GM12878 (cell line): ENCODE results near the gene EEF1G. TPM values are rescaled to one million over a fixed set of nuclear protein-coding genes. Genes with fewer than 3 reads are reported as not detected.

Experiments used
- ATAC-seq: fragments of 200-7000 bp; cut with Tn5 transposase; 3 replicates; pipeline ENCODE4 v1.9.1; 2020; ENCODE audit warnings: mild to moderate bottlenecking, moderate library complexity
- BruUV-seq: library from RNA; stranded (reverse); fragments of 400-500 nt; replicated peaks from 2 replicates; lab custom pipeline; 2021; lab: Mats Ljungman, UMichigan
- CTCF ChIA-PET: fragments of 300-600 bp; sonication (Branson Sonifier 250); formaldehyde crosslinking; extraction: SDS; loops from one replicate; lab custom pipeline; 2021; ENCODE audit warnings: inconsistent platforms; lab: Yijun Ruan, JAX
- POLR2A ChIA-PET: fragments of 350-600 bp; formaldehyde crosslinking; extraction: SDS; loops from one replicate; lab custom pipeline; 2021; ENCODE audit warnings: inconsistent platforms; lab: Charles Lee
- RAD21 ChIA-PET: fragments of 300-600 bp; sonication (Branson Sonifier 250); formaldehyde crosslinking; loops from one replicate; lab custom pipeline; 2023; ENCODE audit warnings: antibody characterized with exemption; ENCODE audit not compliant: unreplicated experiment; lab: Charles Lee
- SMC1A ChIA-PET: fragments of 300-600 bp; sonication (Branson Sonifier 250); formaldehyde crosslinking; loops from one replicate; lab custom pipeline; 2023; ENCODE audit not compliant: unreplicated experiment, uncharacterized antibody; lab: Charles Lee
- DNase-seq: peaks from one replicate; pipeline ENCODE4 v3.0.0-alpha.2; 2011; ENCODE audit warnings: low read depth, low spot score
- FAIRE-seq: peaks from 3 replicates; lab custom pipeline; 2011; peaks lifted over from hg19 to GRCh38; lab: Jason Lieb, UNC
- H2AFZ ChIP-seq: 2 replicates; pipeline ENCODE4 v1.6.0; 2011; ENCODE audit warnings: low read depth, low read length, control low read depth; ENCODE audit not compliant: control insufficient read depth
- H3K27ac ChIP-seq: 2 replicates; pipeline ENCODE4 v1.5.1; 2011; ENCODE audit warnings: control low read depth; ENCODE audit not compliant: control insufficient read depth, insufficient read depth
- H3K27me3 ChIP-seq, 2 experiments: replicated peaks in 1 of 2; 2 replicates each; pipeline versions ENCODE4 v1.6.0 to v1.6.1; 2011; ENCODE audit warnings: low read length in 1 of 2; ENCODE audit not compliant: control insufficient read depth in 2 of 2, insufficient read depth in 2 of 2
- H3K36me3 ChIP-seq, 2 experiments: 2 replicates each; pipeline ENCODE4 v1.5.1; 2011; ENCODE audit warnings: low read length in 1 of 2; ENCODE audit not compliant: control insufficient read depth in 2 of 2, insufficient read depth in 2 of 2
- H3K4me1 ChIP-seq: 2 replicates; pipeline ENCODE4 v1.6.1; 2011; ENCODE audit warnings: mild to moderate bottlenecking, low read length, moderate library complexity, mixed read lengths; ENCODE audit not compliant: control insufficient read depth, insufficient read depth
- H3K4me2 ChIP-seq: 2 replicates; pipeline ENCODE4 v1.6.0; 2011; ENCODE audit warnings: control low read depth; ENCODE audit not compliant: control insufficient read depth, insufficient read depth
- H3K4me3 ChIP-seq: fragments of 200-600 bp; sonication (generic); 2 replicates; pipeline ENCODE4 v1.5.1; 2016
- H3K79me2 ChIP-seq: 2 replicates; pipeline ENCODE4 v1.6.0; 2011; ENCODE audit warnings: low read length; ENCODE audit not compliant: control insufficient read depth, insufficient read depth
- H3K9ac ChIP-seq: 2 replicates; pipeline ENCODE4 v1.8.0; 2011; ENCODE audit warnings: low read length, control low read depth, mixed read lengths; ENCODE audit not compliant: control insufficient read depth, insufficient read depth
- H3K9me3 ChIP-seq: replicated peaks from 3 replicates; pipeline ENCODE4 v1.5.1; 2011; ENCODE audit warnings: mild to moderate bottlenecking, low read length; ENCODE audit not compliant: control insufficient read depth, insufficient read depth
- H4K20me1 ChIP-seq: 2 replicates; pipeline ENCODE4 v1.6.0; 2011; ENCODE audit not compliant: control insufficient read depth, insufficient read depth
- BHLHE40 ChIP-seq, 2 experiments: fragments of 450-650 bp in 1 of 2; IDR thresholded peaks; 2 replicates each; pipeline ENCODE4 v1.6.1; 2011 to 2017; ENCODE audit warnings: low read depth in 2 of 2, borderline replicate concordance in 1 of 2, improper control_type of control experiment in 1 of 2, low read length in 1 of 2, mild to moderate bottlenecking in 1 of 2
- EGR1 ChIP-seq, 2 experiments: IDR thresholded peaks; 1 replicate in 1 of 2; 2 replicates in 1 of 2; pipeline ENCODE4 v1.6.1; 2011 to 2012; ENCODE audit warnings: low read depth in 2 of 2, low read length in 2 of 2, borderline replicate concordance in 1 of 2, mild to moderate bottlenecking in 1 of 2, moderate library complexity in 1 of 2
- EP300 ChIP-seq, 2 experiments: fragments of 150-350 bp in 1 of 2; IDR thresholded peaks; 2 replicates each; pipeline ENCODE4 v1.6.1; 2011 to 2012; ENCODE audit warnings: low read depth in 2 of 2, low read length in 2 of 2, borderline replicate concordance in 1 of 2, improper control_type of control experiment in 1 of 2, inconsistent platforms in 1 of 2; ENCODE audit not compliant: control insufficient read depth in 1 of 2
- FOXK2 ChIP-seq: fragments of 450-650 bp; IDR thresholded peaks from 2 replicates; pipeline ENCODE4 v1.6.1; 2017; ENCODE audit warnings: mild to moderate bottlenecking, moderate library complexity
- GATAD2B ChIP-seq: fragments of 450-650 bp; conservative IDR thresholded peaks from 2 replicates; pipeline ENCODE4 v1.6.1; 2017; ENCODE audit warnings: low read depth, mild to moderate bottlenecking, moderate library complexity
- HDGF ChIP-seq: fragments of 450-650 bp; IDR thresholded peaks from 2 replicates; pipeline ENCODE4 v1.6.1; 2016; ENCODE audit warnings: antibody characterized with exemption
- NFYA ChIP-seq: IDR thresholded peaks from 2 replicates; pipeline ENCODE4 v1.6.1; 2011; ENCODE audit warnings: low read depth, mild to moderate bottlenecking, low read length, improper control_type of control experiment, borderline replicate concordance
- NR2F1 ChIP-seq: fragments of 450-650 bp; conservative IDR thresholded peaks from 2 replicates; pipeline ENCODE4 v1.6.1; 2017; ENCODE audit warnings: mild to moderate bottlenecking
- POLR2AphosphoS2 ChIP-seq: IDR thresholded peaks from 2 replicates; pipeline ENCODE4 v1.6.1; 2011; ENCODE audit warnings: low read depth, mild to moderate bottlenecking, low read length, improper control_type of control experiment, moderate library complexity
- RAD21 ChIP-seq: IDR thresholded peaks from 2 replicates; pipeline ENCODE4 v1.6.1; 2011; ENCODE audit warnings: mild to moderate bottlenecking, low read depth, low read length, moderate library complexity; ENCODE audit not compliant: insufficient read depth
- SREBF1 ChIP-seq: IDR thresholded peaks from 2 replicates; pipeline ENCODE4 v1.6.1; 2012; ENCODE audit warnings: mild to moderate bottlenecking, low read length
- TAF1 ChIP-seq: IDR thresholded peaks from 2 replicates; pipeline ENCODE4 v1.6.1; 2011; ENCODE audit warnings: mild to moderate bottlenecking, low read depth, low read length, borderline replicate concordance
- YBX1 ChIP-seq: fragments of 450-650 bp; IDR thresholded peaks from 2 replicates; pipeline ENCODE4 v1.6.1; 2016; ENCODE audit warnings: antibody characterized with exemption
- WGBS: methylation state at CpG from one replicate; pipeline ENCODE4 v1.1.6; 2016; ENCODE audit warnings: low lambda C conversion rate; ENCODE audit not compliant: insufficient replicate concordance, insufficient coverage; ENCODE audit errors: missing lambda C conversion rate; 5-methylcytosine and 5-hydroxymethylcytosine counted together
- in situ Hi-C: fragments of 300-500 bp; cut with MboI; formaldehyde crosslinking; loops from 9 replicates; pipeline ENCODE4 v1.14.3; 2018; ENCODE audit warnings: mixed read lengths
- intact Hi-C: fragments of 100-400 bp; cut with micrococcal nuclease; formaldehyde crosslinking; loops from one replicate; pipeline ENCODE4 v1.14.2; 2022; ENCODE audit not compliant: unreplicated experiment
- polyA plus RNA-seq, 11 experiments: library from polyadenylated mRNA; depleted of rRNA in 4 of 11; unstranded in 6 of 11; stranded (reverse) in 5 of 11; fragments of >200 nt; fragmentation: Nextera tagmentation in 4 of 11; fragmentation: Illumina TruSeq in 1 of 11; extraction: Ambion mirVana in 4 of 11; extraction: Trizol in 1 of 11; gene quantifications; 1 replicate in 1 of 11; 2 replicates in 10 of 11; pipeline versions ENCODE4 v1.2.1 to v1.2.3, GENCODE V29; 2011 to 2016; ENCODE audit warnings: inconsistent platforms in 2 of 11, missing spikeins in 2 of 11, low read depth in 1 of 11
- total RNA-seq, 4 experiments: library from RNA; depleted of rRNA in 3 of 4; stranded (reverse); fragments of >200 nt in 3 of 4; fragmentation: Illumina TruSeq in 1 of 4; extraction: Trizol in 1 of 4; gene quantifications; 2 replicates each; pipeline versions ENCODE4 v1.2.1 to v1.2.3, GENCODE V29; 2013 to 2021
- TF ChIP-seq, protein P1 (sequence below): fragments of 450-650 bp; formaldehyde crosslinking; IDR thresholded peaks from 2 replicates; pipeline ENCODE4 v1.4.0; 2020; ENCODE audit warnings: mild to moderate bottlenecking, moderate library complexity
- TF ChIP-seq, protein P2 (sequence below): fragments of 450-650 bp; formaldehyde crosslinking; IDR thresholded peaks from 2 replicates; pipeline ENCODE4 v1.4.0; 2022; ENCODE audit warnings: mild to moderate bottlenecking, moderate library complexity

Gene EEF1G
- total and polyA plus RNA-seq, 10 of the 15 experiments (the other 5 are each of a cell fraction or from before 2014, with no cell fraction given), result 850 to 2,739 (median 2,277) TPM

DNA sequence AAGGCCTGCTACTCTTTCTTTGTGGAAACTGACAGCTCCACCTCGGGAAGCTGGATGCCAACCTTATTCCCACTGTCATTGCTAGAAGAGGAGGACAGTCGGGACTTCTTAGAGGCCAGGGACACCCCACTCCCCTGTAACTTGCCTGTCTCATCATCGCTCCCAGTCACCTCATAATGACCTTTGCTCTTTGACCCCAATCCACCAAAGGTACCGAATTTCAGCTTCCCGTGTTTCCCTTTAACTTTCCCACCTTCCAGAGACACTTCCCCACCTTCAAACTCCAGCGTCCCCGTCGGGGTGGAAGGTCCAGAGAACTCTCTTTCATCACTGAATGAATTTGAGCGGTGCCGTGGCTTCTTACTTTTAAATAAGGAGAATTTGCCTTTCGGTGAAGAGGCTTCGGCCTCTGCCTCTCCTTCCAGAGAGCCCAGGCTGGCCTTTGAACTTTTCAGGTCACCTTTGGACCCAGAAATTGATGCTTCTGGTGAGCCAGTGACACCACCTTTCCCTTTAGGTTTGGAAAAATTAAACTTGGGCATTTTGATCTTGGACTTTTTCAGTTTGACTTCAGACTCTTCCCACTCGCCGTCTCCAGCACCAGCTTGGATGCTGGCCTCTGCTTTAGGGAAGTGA lies 56.8 kb downstream of the EEF1G start (continued):
- TF ChIP-seq NR2F1 (0 out of 2 replicates have a peak, but pooled peaks have one; percentile 28), POLR2AphosphoS2 (no peak)

DNA sequence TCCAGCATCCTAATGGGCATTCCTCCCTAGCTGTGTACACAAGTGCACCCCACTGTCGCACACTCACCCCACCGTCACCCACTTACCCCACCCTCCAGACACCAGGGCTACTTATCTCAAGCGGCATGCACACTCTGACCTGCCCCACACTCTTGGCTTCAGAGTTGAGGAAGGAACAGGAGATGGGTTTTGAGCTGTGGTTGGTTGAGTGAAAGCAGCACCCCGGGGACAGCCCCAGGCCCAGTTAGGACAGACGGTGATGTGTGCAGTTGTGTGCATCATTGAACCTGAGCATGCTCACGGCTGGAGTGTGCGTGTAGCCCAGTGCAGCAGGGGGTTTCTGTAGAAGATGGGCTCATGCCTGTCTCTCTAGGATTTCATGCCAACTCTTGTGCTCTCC lies 59.5 kb downstream of the EEF1G start:
- DNase-seq (no peak), ATAC-seq (peak; percentile 84), FAIRE-seq (no peak)
- Histone ChIP-seq H3K27me3 (no peaks in the 10 kb centered on the region; a peak in 1 of 4 replicates), H3K79me2 (no peaks in the 10 kb centered on the region), H3K9me3 (no peaks in the 10 kb centered on the region), H2AFZ (no peak overlapping the region), H3K4me3 (no peak overlapping the region), H3K27ac (no peak overlapping the region), H3K9ac (no peak overlapping the region), H3K4me2 (no peak overlapping the region), H3K36me3 (peaks cover 0 to 2% of the 10 kb centered on the region in 2 experiments; a peak in 2 of 4 replicates), H3K4me1 (peaks cover 5% of the 10 kb centered on the region), H4K20me1 (no peaks in the 10 kb centered on the region)
- ChIA-PET CTCF (interaction anchor here (1.0 to 1.3 kb wide), 3 partner anchors 29 to 89 kb away, joined by 4 to 6 read pairs (median 6); no protein-coding TSS in a partner anchor), POLR2A (no interaction called here), SMC1A (interaction anchor here (0.6 to 1.2 kb wide), 3 partner anchors 10 to 51 kb away, joined by 3 read pairs; no protein-coding TSS in a partner anchor), RAD21 (interaction anchor here (0.7 kb wide), 1 partner anchor 70 kb away, joined by 3 read pairs; no protein-coding TSS in a partner anchor)
- 25% methylated on average over 7 of the region's 7 CpGs for WGBS
- in situ Hi-C loops (no loop called here), intact Hi-C loops (no loop called here)
- no TSS peak for BruUV-seq
- peak in 1 of 2 experiments; percentile 30; a peak in 1 of 4 replicates for TF ChIP-seq BHLHE40 (IDR thresholded peaks at IDR 0.05; ENCODE audit: borderline replicate concordance in 1 of 2, low read depth in 2 of 2, low read length in 1 of 2)
- no peak for TF ChIP-seq EGR1 (IDR thresholded peaks at IDR 0.05; ENCODE audit: borderline replicate concordance in 1 of 2, low read depth in 2 of 2, low read length in 2 of 2)
- TF ChIP-seq FOXK2, result no peak
- no peak for TF ChIP-seq SREBF1
- TF ChIP-seq HDGF, result no peak
- TF ChIP-seq EP300 (IDR thresholded peaks at IDR 0.05; ENCODE audit: borderline replicate concordance in 1 of 2, control insufficient read depth in 1 of 2, low read depth in 2 of 2, low read length in 2 of 2), result no peak
- TF ChIP-seq, protein P1, sequence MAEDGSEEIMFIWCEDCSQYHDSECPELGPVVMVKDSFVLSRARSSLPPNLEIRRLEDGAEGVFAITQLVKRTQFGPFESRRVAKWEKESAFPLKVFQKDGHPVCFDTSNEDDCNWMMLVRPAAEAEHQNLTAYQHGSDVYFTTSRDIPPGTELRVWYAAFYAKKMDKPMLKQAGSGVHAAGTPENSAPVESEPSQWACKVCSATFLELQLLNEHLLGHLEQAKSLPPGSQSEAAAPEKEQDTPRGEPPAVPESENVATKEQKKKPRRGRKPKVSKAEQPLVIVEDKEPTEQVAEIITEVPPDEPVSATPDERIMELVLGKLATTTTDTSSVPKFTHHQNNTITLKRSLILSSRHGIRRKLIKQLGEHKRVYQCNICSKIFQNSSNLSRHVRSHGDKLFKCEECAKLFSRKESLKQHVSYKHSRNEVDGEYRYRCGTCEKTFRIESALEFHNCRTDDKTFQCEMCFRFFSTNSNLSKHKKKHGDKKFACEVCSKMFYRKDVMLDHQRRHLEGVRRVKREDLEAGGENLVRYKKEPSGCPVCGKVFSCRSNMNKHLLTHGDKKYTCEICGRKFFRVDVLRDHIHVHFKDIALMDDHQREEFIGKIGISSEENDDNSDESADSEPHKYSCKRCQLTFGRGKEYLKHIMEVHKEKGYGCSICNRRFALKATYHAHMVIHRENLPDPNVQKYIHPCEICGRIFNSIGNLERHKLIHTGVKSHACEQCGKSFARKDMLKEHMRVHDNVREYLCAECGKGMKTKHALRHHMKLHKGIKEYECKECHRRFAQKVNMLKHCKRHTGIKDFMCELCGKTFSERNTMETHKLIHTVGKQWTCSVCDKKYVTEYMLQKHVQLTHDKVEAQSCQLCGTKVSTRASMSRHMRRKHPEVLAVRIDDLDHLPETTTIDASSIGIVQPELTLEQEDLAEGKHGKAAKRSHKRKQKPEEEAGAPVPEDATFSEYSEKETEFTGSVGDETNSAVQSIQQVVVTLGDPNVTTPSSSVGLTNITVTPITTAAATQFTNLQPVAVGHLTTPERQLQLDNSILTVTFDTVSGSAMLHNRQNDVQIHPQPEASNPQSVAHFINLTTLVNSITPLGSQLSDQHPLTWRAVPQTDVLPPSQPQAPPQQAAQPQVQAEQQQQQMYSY (CRISPR knock-in tag), result no peak
- TF ChIP-seq, protein P2, sequence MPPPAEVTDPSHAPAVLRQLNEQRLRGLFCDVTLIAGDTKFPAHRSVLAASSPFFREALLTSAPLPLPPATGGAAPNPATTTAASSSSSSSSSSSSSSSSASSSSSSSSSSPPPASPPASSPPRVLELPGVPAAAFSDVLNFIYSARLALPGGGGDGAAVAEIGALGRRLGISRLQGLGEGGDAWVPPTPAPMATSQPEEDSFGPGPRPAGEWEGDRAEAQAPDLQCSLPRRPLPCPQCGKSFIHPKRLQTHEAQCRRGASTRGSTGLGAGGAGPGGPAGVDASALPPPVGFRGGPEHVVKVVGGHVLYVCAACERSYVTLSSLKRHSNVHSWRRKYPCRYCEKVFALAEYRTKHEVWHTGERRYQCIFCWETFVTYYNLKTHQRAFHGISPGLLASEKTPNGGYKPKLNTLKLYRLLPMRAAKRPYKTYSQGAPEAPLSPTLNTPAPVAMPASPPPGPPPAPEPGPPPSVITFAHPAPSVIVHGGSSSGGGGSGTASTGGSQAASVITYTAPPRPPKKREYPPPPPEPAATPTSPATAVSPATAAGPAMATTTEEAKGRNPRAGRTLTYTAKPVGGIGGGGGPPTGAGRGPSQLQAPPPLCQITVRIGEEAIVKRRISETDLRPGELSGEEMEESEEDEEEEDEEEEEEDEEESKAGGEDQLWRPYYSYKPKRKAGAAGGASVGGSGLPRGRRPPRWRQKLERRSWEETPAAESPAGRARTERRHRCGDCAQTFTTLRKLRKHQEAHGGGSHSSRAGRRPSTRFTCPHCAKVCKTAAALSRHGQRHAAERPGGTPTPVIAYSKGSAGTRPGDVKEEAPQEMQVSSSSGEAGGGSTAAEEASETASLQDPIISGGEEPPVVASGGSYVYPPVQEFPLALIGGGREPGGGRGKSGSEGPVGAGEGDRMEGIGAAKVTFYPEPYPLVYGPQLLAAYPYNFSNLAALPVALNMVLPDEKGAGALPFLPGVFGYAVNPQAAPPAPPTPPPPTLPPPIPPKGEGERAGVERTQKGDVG, result no peak
- no peak for TF ChIP-seq RAD21
- no peak for TF ChIP-seq NFYA
- TF ChIP-seq GATAD2B, result no peak
- no peak for TF ChIP-seq YBX1
- no peak for TF ChIP-seq TAF1
